Thyroid gland (tissue), 4 donors: ENCODE results near the gene RFTN1.

Experiments
- POLR2A ChIP-seq, 2 donors: fragments of 450-650 bp; IDR thresholded peaks; one replicate each; pipeline ENCODE4 v1.6.1; 2017; ENCODE audit warnings: antibody characterized with exemption in 2 of 2, mild to moderate bottlenecking in 2 of 2, moderate library complexity in 1 of 2
- TF ChIP-seq, protein P1 (sequence below), 6 experiments: fragments of 200-600 bp in 3 of 6; fragments of 450-650 bp in 3 of 6; sonication (generic) in 3 of 6; IDR thresholded peaks; one replicate each; pipeline ENCODE4 v1.5.1; 2016 to 2019; ENCODE audit warnings: antibody characterized with exemption in 6 of 6, mild to moderate bottlenecking in 2 of 6, inconsistent platforms in 1 of 6, moderate library complexity in 1 of 6

DNA sequence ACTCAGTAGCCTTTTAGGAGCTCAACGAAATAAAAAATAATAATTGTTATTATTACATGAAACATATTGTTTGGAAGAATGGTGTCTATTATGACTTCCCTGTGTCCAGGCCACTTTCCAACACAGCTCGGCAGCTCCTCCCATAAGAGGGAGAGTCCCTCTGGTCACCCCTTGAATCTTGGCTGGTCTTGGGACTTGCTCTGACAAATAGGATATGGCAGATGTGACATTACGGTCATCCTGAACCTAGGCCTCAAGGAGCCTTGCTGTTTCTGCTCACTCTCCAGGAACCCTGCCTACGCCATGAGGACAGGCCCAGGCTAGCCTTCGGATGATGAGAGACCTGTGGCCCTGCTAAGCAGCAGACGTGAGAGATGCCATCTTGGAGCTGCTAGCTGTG is 176.7 kb downstream of the RFTN1 start:
- TF ChIP-seq, protein P1, sequence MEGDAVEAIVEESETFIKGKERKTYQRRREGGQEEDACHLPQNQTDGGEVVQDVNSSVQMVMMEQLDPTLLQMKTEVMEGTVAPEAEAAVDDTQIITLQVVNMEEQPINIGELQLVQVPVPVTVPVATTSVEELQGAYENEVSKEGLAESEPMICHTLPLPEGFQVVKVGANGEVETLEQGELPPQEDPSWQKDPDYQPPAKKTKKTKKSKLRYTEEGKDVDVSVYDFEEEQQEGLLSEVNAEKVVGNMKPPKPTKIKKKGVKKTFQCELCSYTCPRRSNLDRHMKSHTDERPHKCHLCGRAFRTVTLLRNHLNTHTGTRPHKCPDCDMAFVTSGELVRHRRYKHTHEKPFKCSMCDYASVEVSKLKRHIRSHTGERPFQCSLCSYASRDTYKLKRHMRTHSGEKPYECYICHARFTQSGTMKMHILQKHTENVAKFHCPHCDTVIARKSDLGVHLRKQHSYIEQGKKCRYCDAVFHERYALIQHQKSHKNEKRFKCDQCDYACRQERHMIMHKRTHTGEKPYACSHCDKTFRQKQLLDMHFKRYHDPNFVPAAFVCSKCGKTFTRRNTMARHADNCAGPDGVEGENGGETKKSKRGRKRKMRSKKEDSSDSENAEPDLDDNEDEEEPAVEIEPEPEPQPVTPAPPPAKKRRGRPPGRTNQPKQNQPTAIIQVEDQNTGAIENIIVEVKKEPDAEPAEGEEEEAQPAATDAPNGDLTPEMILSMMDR (IDR thresholded peaks at IDR 0.05) = no peak
- TF ChIP-seq POLR2A (IDR thresholded peaks at IDR 0.05) = no peak
